Fibroblast of upper back skin (primary cell): ENCODE data around the gene AKAP12.
A peak's percentile ranks its signal among the peaks of the same experiment; 100 is the strongest.
"Not testable (repeated sequence)": the region's sequence is repeated elsewhere in the genome, so short reads cannot be mapped to it uniquely, and the experiment has no call there.

Experiments
- DNase-seq: peaks from one replicate; pipeline ENCODE4 v3.0.0-alpha.2; 2013

Gene AKAP12

GRCh38 chr6:151285122-151285521, 45.4 kb downstream of the AKAP12 start:
- peak; percentile 80 for DNase-seq

- no peak for DNase-seq
Observed at GRCh38 chr6:151286214-151286613, 46.4 kb downstream of the AKAP12 start.

DNA sequence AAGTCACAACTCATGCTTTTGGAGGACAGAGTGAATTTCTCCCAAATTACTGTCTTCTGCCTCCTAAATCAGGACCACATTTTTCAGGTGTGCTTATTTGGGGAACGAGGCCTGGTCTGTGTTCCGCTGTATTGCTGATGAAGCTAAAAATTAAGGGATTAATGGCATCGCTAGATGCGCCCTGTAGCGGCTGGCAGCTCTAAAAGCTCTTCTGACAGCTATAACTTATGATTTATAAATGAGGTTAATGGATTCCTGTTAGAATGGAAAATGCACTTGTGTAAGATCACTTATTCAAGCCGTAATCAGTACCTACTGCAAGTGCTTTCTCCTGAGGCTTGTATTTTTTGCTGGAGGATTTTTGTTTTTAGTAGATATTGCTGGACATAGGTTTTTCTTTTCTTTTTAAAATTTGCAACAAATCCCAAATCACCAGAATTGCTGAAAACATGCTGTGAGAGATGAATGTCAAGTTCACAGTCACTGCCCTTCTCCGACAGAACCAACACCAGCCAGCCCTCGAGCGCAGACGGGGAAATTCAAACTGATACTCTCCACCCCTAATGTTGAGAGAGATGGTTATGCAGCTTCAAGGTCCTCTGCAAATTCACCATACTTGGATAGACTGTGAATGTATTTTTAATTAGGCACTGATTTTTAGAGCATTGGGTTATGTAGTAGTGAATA, 49.1 kb downstream of the AKAP12 start:
- no peak for DNase-seq

- peak; percentile 34 for DNase-seq
Observed at GRCh38 chr6:151289399-151290007, 49.7 kb downstream of the AKAP12 start.

DNA sequence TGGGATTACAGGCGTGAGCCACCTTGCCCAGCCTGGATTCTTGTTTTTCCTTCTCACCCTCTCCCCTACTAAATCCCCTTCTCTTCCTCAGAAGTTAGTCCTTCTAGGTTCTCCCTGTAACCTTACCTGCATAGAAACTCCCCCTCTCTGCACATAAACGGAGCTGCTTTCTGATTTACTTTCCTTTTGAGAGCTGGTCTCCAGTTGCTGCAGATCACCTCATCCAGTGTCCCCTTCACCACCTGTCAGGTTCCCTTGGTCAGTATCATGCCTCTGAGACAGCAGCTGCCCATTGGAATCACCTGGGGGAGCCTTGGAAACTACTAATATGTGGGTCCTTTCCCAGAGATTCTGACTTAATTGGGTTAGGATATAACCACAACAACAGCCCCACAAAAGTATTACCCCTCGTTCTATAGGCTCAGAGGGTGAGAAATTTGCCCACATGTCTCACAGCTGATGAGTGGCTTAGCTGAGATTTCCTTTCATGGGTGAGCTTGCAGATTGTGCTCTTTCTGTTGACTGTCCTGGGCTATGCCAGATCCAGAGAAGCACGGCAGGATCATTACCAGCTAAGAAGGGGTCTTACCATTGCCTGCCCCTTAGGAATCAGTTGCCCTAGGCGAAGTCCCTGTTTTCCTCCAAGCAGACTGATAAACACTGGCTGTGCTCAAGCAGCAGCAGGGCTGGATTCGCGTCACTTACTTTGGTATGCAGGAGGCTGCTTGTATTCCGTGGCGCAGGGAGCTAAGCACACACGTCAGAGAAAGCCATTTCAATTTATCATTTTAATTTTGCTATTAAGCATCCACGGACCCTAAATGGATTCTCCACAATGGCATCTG, 51.3 kb downstream of the AKAP12 start:
- DNase-seq = peak; percentile 67

GRCh38 chr6:151291722-151292059, 51.9 kb downstream of the AKAP12 start:
- DNase-seq = no peak

- DNase-seq = no peak
Observed at GRCh38 chr6:151292974-151293687, 53.4 kb downstream of the AKAP12 start.

- no peak for DNase-seq
Observed at GRCh38 chr6:151293688-151294016, 53.9 kb downstream of the AKAP12 start.

GRCh38 chr6:151294561-151295101, 54.9 kb downstream of the AKAP12 start:
- peak; percentile 57 for DNase-seq

GRCh38 chr6:151297886-151298285, 58.1 kb downstream of the AKAP12 start:
- no peak for DNase-seq

GRCh38 chr6:151299011-151299410, 59.2 kb downstream of the AKAP12 start:
- no peak for DNase-seq

DNA sequence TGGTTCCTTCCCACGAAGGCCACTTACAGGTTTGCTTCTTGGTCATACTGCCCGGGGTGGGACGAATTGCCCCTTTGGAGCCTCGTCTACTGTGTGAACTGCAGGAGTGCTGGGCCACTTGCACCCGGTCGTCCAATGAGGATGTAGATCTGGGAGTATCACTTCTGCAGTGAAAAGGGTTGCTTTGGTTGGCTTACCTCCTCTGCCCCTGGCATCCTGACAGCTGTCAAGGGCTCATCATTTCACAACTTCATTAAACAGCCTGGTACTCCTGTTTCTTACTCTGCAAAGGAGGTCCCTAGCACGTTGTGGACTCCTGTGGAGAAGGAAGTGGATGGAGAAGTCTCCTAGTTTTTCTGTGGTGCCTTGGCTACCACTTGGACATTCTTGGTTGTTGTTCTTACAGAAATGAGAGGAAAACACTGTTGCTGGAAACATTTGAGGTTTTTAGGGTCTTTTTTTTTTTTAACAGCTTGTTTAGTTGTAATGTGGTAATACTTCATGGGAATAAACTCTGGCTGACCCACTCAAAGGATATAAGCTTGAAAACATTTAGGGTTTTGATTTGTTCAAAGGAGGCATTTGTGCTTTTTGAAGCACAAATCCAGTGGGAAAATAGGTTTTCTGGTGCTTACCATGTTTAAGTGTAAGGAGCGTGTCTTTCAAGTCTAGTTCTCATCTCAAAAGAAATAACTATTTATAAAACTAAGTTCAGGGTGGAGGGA, 60.7 kb downstream of the AKAP12 start:
- DNase-seq = no peak

- DNase-seq = no peak
Observed at GRCh38 chr6:151301547-151301946, 61.8 kb downstream of the AKAP12 start.

DNA sequence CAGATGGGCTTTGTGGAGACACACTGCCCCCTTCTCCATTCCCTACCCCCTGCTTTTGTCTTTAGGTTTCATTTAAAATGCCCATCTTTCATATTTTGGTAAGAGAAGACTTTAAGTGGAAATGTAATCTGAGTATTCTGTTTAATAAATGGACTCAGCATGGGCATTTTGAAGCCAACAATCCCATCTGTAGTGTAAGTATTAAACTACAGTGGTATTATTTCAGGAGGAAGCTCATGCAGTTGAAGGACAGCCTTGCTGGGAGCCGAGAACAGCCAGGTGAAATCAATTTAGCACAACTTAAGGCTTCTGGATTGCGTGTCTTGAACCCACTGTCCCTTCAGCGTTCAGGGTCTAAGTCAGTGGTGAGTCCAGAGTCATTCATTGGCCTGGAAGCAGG, 63.5 kb downstream of the AKAP12 start:
- no peak for DNase-seq

DNA sequence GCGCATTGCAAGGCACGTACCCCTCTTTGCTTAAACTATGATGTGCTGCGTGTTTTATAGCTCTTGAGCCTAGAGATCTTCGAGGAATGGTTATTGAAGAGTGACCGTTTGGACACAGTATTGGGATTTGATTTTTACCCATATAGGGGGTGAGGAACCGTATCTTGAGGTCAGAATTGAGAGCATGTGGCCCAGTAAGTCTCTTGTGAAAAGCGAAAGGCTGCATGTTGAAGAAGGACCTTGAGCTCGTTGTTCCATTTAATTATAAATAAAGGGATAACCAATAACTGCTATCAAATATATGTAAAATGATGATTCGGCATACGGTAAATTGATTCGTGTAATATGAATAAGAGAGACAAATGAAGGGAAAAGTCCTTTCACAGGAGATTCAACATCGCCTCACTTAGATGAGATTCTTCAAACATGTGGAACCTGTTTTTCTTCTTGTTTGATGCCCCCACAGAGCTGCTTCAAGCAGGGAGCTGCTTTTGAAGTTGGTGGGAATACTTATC, 66.6 kb downstream of the AKAP12 start:
- no peak for DNase-seq

GRCh38 chr6:151307501-151307900, 67.7 kb downstream of the AKAP12 start:
- DNase-seq = no peak

- DNase-seq = no peak
Observed at GRCh38 chr6:151309619-151310018, 69.9 kb downstream of the AKAP12 start.

- no peak for DNase-seq
Observed at GRCh38 chr6:151310279-151310678, 70.5 kb downstream of the AKAP12 start.

- DNase-seq = no peak
Observed at GRCh38 chr6:151310852-151311767, 71.3 kb downstream of the AKAP12 start.

DNA sequence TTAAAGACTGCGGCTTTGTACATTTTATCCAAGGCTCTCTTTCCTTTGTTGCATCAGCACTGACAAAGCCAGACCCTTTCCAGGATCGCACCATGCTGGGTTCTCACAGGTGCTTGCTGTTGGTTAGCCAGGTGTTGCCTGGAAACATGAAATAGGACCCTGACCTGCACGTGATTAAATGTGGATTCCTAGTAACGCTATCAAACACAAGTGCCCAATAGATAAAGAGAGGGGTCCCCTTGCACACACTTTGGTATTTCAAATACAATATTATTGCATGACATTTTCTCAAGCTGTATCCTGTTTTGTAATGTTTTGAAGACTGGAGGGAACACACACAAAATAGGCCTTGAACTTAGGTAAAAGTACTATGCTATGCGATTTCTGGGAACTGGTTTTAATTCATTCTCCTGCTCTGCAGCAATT, 73.3 kb downstream of the AKAP12 start:
- peak; percentile 34 for DNase-seq

DNA sequence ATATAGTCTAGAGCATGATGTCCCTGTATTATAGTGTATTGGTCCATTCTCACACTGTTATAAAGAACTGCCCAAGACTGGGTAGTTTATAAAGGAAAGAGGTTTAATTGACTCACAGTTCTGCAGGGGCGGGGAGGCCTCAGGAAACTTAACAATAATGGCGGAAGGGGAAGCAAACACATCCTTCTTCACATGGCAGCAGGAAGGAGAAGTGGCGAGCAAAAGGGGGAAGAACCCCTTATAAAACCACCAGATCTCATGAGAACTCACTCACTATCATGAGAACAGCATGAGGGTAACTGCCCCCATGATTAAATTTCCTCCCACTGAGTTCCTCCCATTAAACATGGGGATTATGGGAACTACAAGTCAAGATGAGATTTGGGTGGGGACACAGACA, 75.9 kb downstream of the AKAP12 start:
- not testable (repeated sequence) for DNase-seq
